Activated CD4-positive, alpha-beta T cell treated with anti-CD3 and anti-CD28 coated beads, Interleukin-10, Interleukin-2, amounts not matched to agents 100 ng/mL and 50 ng/mL, durations not matched to agents 16 hours and 8 hours (primary cell): ENCODE results near the gene RASL11B.

ENCODE experiments used
- DNase-seq: peaks from one replicate; pipeline ENCODE4 v3.0.0-alpha.2; 2020

Gene RASL11B

DNA sequence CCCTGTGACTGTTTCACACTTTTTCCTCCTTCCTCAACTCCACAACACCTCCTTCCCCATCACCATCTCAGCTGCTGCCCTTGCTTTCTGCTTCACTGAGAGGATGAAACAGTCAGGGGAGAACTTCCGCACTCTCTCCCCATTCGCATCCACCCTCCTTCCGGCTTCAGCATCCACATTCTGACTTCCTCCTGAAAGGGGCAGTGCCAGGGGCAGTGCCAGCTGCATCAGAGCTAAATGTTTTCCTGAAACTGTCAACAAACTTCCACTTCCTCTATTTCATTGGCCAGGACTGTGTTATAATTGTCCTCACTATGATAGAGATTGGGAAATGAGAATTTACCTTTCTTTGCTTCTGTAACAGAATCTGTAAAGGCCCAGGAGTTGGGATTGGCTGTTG is 18.2 kb upstream of the RASL11B start:
- DNase-seq = no peak

DNA sequence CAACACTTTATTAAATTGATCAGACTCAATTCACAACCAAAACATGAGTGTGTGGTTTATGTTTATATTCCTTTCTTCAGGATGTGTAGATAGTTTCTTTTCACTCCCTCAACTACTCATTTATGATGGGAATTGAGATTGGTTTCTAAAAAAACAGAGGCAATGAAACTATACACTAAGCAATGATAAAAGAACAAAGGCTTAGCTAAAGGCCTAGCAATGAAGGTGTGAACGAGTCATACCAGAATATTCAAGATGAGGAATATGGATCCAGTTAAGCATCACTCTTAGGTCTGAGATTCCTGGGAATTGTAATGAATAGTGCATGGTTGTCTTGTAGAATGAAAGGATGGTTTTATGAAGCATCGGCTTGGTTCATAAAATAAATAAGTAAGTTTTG is 17.5 kb upstream of the RASL11B start:
- no peak for DNase-seq

DNA sequence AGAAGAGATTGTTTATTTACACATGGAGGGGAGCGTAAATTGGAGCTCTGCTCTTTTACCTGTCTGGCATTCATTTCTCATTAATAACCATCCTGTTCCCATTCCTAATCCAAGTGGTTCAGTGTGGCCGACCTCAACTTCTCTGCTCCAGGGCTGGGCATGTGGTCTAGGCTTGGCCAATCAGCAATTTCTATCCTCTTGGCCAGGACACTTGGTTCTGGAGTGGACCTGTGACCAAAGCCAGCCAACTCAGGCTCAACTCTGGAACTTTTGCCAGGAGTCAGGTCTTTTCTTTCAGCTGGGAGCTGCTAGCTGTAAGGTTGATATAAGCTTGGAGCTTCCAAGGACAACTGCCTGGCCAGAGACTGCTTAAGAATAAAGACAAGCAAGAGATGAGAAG is 15.6 kb upstream of the RASL11B start:
- DNase-seq = no peak

DNA sequence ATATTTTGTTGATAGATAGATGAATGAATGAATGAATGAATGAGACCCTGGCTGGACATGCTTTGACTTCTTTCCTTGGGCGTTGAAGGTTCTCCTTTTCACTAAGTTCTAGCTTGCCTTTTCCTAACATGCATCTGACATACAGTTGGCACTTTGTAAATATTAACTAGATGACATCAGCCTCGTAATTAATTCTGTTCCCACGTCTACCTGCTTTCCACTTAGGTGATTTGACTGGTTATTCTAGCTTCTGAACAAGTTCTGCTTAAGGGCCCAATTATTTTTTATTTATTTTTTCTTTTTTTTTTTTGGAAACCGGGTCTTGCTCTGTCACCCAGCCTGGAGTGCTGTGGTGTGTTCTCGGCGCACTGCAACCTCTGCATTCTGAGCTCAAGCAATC is 13.9 kb upstream of the RASL11B start:
- DNase-seq = no peak

DNA sequence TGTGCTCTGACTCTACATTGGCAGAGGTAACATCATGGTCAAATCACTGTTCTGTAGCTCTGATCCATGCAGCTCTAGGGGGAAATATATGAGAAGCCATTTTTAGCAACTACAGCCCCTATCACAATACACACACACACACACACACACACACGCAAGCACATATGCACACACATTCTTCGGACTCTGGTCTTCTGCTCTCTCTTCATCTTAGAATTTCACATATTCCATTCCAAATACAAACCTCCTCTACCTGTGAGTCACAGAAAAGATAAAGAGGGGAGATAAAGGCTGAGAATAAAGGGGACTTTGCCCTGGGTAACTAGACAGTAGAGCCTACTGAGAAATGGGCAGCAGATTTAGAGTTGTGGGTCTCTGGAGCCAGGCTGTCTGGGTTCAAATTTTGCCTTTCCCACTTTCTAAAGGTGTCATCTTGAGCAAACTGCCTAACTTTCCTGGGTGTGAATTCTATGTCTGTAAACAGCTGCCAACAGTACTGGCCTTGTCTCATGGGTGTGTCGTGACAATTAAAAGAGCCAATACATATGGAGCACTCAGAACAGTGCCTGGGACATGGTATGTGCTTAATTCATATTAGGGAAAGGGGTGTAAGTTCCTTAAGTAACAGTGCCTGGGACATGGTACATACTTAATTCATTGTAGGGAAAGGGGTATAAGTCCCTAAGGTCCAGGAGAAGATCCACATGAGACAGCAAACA is 11.6 kb upstream of the RASL11B start:
- DNase-seq = no peak

DNA sequence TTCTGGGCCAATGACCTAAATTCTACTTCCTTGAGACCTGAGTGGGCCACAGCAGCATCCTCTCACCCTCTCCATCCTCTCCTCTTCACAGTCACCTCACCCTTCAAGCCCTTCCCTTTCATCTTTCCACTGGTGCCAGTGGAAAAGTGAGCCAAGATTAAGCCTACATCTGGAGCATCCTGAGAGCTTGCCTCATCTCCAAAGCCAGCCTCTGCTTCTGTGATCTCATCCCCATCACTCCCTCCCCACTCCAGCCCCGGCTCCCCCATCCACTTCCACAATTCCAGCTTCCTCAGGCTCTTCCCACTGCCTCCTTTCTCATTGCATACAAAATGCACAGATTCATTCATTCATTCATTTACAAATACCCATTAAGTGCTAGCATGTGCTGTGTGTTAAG is 10.1 kb upstream of the RASL11B start:
- no peak for DNase-seq

DNA sequence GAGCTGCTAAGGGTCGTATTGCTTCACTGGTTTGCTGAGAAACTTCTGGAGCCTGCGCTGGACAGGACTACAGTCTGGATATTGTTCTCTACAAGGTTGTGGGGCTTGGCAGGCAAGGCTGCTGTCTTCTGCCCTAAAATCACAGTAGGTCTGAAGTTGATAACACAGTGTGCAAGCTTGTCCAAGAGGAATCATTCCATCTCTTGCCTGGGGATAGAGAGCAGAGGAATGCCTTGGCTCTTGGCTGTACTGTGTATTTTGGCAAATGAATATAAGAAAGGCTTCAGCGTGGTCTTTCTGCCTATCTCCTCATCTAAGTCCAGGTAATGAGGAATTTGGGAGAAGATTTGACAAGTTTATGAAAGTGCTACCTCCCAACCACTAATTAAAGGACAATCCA is 9.4 kb upstream of the RASL11B start:
- no peak for DNase-seq

DNA sequence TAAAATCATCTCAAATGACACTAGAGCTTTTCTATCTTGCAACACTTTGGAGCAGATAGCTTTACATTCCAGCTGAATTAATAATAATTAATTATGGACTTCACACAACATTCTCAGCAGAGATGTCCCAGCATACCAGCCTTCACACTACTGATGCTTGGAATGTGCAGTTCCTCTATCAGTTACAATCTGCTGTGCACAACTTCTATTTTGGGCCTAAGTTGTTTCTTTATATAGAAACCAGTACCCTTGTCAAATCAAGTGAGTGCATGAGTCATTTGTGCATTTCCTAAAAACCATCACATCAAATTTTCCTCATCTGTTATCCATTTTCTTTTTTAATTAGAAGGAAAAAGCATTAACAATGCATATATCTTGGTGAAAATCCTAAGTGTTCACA is 8.8 kb upstream of the RASL11B start:
- DNase-seq = no peak

DNA sequence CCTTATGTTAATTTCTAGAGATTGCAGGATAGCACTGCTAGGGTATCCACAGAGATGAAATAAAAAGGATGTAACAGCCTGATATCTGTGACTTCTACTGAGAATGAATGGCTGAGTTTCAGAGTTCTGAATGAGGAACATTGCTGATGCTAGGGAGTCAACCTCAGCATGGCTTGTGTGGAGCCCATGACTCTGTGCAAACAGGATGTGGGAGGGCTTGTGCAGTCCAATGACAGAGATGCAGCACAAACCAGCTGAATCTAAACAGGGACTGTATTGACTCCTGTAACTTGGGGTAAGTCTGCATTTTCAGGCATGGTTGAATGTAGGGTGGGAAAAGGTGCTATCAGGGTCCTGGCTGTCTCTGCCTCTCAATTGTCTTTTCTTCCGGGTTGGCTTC is 5.3 kb upstream of the RASL11B start:
- peak; percentile 25 for DNase-seq

DNA sequence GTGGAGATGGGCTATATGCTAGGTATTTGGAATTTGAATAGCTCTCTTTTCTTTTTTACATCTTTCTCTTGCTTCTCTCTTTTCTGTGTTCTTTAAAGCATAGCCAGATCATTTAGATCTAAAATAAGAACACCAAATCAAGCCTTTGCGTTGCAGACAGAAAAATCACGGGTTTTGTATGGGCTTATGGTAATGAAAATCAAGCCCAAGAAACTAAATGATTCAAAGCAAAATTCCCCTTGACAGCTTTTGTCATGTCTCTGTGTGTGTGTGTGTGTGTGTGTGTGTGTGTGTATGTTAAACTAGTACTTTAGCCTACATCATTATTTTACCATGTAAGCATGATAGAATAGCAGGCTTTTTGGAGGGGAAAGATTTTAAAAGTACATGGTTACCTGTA is 1.8 kb upstream of the RASL11B start:
- DNase-seq = no peak

DNA sequence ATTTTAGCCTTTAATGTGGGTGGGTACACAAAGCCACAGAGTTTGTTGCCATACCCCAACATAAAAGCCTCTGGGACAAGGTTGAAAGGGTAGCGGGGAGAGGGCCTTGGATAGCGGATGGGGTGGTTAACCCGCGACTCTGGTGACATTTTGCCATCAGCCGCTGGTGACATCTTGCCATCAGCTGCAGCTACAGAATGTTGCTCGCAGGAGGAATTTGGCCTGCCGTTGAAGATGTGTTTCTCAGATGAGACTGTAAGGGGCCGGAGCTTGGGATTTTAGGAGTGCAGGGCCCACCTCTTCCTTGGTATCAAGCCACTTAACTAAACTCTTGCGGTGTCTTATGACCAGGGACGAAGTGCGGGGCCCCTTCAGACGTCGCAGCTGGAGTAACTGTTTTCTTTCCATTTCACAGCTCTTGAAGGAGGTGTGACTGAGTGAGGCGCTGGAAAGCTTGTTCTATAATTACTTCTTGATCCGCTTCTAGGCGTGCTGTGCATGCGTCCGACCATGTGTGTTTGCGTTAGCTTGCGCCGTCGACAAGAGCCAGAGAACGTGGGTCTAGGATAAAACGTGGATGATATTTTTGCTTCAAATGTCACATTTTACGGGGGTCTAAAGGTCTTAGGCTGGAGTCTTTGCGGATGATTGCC is 820 bp upstream of the RASL11B start:
- no peak for DNase-seq

DNA sequence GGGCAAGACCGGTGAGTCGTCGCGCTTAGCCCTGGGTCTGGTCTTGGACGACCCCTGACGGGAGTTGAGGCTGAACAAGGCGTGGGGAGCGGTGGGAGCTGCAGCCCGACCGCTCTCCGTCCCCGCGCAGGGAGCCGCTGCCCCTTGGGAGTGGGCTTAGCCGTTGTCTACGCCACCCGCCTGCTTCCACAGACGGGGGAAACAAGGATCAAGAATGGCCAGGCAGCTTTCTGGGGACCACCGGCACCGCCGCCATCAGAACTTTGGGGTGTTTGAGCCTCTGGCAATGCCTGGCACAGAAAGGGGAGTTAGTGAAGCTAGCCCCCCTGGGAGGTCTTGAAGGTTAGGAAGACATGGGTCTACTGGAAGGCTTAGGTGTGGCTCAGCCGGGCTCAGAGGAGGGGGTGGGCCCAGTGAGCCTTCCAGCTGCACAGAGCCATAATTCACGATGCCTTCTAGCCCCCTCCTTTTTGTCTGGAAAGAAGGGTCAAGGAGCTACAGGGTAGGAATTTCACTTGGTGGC is 583 bp downstream of the RASL11B start:
- DNase-seq = no peak

DNA sequence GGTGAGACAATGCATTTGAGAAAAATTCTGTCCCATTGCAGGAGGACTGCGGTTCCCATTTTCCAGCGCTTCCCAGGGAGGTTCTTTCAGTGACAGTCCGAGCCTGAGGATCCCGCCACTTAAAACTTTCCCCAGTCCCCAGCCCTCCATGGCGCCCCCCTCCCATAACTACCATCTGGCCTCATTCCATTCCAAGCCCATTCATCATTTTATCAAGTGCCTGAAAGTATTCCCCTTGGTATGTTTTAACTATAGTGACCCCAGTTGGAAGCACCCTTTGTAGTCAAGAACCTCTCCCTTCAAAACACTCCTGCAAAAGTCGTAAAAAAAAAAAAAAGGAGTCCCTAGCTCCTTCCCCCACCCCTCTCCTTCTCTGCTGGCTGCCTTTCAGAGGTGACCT is 1.2 kb downstream of the RASL11B start:
- DNase-seq = no peak

DNA sequence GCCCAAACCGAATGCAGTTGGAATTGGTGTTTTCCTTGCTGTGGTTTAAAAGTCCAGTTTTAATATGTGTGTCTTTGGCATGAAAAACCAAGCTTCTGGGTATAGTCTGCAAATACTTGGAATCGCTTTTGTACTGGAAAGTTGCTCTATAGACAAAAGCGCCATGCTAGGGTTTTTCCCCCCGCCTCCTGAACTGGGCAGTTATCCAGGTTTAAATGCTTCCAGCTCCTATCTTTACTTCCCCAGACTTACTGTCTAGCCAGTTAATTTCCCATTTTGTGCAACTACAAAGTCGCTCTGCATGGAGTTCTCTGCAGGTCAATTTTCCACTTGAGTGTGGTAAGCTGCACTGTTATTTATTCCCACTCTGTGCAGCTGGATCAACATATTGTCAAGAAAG is 2.7 kb downstream of the RASL11B start:
- DNase-seq = no peak

DNA sequence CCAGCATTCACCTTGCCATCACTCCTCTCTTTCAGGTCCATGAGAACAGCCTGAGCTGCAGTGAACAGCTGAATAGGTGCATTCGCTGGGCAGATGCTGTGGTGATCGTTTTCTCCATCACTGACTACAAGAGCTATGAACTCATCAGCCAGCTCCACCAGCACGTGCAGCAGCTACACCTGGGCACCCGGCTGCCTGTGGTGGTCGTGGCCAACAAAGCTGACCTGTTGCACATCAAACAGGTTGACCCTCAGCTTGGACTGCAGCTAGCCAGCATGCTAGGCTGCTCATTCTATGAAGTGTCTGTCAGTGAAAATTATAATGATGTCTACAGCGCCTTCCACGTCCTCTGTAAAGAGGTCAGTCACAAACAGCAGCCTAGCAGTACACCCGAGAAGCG is 3.2 kb downstream of the RASL11B start:
- no peak for DNase-seq

DNA sequence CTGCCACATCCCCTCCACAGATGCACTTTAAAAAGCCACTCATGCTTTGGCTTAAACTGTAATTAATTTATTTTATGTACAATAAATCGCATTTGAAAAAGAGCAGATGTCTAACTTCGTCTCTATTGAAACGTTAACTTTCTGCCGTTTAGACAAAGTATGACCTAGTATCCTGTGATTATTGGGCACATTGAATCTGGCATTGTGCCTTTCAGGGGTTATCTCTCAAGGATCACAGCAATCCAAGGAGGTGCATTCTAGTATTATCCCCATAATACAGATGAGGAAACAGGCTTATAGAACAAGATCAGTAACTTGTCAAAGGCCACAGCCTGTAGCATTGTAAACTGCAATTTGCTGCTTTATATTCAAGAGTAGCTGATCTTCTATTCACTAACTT is 4.6 kb downstream of the RASL11B start:
- DNase-seq = no peak

DNA sequence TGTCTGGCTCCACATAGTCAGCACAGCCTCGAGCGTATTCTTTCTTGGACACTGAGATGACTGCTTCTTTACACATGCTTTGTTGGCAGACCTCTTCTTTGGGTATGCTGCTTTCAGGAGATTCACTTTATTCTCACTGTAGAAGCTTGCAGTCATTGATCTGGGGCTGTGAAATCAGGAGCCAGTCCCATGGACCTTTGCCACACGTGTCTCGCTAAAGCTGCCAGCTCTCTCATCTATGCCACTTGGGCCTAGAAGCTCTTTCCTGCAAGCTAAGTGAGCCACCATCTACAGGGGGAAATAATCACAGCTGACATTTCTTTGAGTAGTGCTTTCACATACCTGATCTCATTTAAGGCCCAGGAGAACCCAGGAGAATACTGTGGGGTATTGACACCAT is 5.0 kb downstream of the RASL11B start:
- DNase-seq = no peak

DNA sequence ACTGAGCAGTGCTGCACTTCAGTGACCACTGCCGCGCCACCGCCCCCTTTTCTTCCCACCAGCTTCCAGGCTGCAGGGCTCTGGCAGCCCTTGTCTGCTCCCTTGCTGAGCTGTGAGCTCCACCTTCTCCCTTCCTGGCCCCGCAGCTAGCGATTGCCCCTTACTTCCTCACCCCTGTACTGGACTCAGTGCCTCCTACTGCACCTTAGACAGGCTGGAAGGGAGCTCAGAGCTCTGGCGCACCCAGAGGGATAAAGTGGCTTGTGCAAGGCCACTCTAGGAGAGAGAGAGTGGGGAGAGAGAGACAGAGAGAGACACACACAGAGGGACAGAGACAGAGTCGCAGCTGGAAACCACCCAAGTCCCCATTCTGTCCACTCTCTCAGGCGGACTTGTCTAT is 6.0 kb downstream of the RASL11B start:
- no peak for DNase-seq

DNA sequence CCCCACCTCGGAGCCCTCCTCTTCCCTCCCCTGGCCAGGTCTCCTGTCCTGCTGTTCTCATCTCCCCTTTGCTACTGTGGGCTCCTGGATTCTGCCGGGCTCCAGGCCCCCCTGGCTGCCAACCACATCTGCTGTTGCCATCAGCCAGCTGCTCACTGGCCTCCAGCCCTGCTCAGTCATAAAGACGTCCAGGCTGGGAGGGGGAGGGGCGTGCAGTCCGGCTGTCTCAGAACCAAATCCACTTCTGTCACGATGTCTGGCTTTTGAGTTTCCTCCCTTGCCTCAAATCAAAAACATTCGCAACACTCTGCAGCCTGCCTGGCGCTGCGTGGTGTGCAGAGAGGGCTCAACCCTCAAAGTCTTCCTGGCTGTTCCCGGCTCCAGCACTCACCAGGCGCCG is 7.1 kb downstream of the RASL11B start:
- no peak for DNase-seq

DNA sequence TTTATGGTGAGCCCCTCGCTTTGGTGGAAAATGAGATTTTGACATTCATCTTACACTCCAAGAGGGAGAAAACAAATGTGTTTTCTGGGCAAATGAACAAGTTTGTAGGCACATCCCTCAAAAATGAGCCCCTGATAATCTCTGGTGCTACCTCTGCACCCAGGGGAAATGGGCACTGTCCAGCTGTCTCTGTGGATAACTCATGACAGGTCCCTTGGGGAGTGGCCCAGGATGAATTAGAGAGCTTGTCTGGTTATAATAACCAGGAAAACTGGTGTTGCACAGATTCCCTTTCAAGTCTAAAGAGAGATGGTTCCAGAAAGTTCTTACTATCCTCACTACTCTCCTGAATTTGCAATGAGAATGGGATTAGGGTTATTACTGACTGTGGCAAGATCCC is 7.5 kb downstream of the RASL11B start:
- no peak for DNase-seq

DNA sequence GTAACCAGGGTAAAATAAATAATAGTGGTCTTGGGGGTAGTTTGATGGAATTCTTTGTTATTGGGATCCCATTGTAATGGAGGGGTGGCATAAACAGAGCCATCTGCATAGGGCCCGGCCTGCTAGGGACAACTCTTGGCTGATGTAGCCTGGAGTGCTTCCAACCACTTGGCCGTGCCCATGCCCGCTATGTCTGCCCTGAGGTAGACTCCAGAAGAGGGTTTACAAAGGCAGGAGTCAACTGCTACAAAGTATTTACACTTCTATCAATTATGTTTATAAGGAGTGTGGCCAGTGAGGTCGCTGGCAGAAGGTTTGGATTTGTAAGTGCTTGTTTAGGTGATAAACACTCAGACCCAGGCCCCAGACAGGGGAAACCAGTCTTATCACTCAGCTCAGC is 8.1 kb downstream of the RASL11B start:
- no peak for DNase-seq

DNA sequence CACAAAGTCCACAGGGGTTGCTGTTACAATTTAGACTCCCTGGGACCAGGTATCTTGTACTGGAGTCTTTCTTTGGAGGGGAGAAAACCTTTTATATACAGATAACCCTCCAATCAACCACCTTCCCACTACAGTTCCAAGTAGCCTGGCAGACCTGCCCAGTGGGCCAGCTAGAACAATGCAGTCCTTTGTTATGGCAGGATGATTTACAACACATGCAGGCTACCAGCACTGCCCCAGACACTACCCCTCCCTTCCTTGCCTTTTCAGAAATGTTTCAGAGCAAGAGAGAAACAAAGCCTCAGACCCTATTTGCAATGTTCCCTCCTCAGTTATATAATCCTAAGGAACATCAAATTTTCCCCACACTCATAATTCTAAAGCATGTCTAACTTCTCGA is 11.1 kb downstream of the RASL11B start:
- DNase-seq = no peak

DNA sequence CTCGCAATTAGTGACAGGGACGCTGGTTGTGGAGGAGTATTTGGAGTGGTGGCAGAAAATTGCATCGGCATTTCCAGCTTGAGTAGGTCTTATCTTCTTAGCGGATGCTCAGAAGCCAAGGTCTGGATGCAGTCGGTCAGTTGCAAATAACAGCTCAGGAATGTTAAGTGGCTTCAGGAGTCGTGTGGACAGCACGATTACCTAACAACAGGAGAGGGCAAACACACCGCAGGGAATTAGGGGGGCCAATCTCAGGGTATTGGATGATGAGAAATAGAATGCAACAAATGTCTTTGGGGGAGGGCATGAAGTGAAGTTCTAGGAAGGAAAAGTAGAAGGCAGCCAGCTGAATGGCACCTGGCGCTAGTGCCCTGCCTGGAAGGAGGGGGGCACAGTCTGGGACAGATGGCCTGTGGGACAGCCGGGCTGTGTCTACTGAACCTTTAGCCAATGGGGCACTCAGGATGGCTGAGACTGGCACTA is 11.8 kb downstream of the RASL11B start:
- no peak for DNase-seq

DNA sequence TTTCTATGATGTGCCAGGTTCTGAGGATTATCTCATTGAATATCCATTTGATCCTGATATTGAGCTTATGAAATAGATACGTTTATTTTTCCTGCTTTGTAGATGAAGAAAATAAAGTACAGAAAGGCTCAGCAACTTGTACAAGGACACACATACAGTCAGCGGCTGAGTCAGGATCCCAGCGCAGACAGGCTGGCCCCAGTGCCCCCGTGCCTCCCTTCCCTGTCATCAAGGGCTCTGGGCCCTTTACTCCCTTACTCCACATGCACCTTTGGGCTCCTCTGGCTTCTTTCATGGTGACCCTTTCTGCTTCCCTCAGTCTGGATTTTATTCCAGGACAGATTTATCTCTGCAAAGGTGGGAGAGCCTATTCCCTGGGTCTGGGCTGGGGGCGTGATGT is 12.8 kb downstream of the RASL11B start:
- no peak for DNase-seq

DNA sequence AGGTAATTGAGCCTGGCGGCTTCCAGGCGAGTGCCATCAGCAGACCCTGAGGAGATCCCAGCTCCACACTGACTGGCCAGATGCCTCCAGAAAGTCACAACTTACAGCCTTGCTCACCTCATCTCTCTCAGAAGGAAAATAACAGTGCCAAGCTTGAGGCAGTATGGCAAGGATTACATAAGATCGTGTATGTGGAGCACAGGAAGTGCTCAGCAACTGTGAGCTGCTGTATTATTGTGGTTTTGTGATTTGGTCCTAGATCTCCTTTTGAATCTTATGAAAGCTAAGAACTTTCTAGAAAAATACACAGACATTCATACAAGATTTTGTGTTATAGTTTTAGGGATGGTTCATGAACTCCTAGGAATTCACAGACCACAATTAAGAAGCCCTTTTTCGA is 14.0 kb downstream of the RASL11B start:
- DNase-seq = no peak
